Measurements from ENCODE around the gene SPEG.

GRCh38 chr2:219490186-219490585 lies 55.5 kb downstream of the SPEG start:
- no peak for TF ChIP-seq CTCF (IDR thresholded peaks at IDR 0.05; ENCODE audit: low read depth, low read length)
- TF ChIP-seq EZH2phosphoT487 (IDR thresholded peaks at IDR 0.05; ENCODE audit: low read depth) = no peak

Measured in OCI-LY3 (cell line).